C4-2B (cell line): ENCODE data around the gene ALOX15B.

Source experiments
- ZFX ChIP-seq: fragments of 450-650 bp; IDR thresholded peaks from 2 replicates; pipeline ENCODE4 v1.6.1; 2017
- TF ChIP-seq, protein P1 (sequence below): fragments of 450-650 bp; conservative IDR thresholded peaks from 2 replicates; pipeline ENCODE4 v1.5.1; 2017; ENCODE audit warnings: mild to moderate bottlenecking

DNA sequence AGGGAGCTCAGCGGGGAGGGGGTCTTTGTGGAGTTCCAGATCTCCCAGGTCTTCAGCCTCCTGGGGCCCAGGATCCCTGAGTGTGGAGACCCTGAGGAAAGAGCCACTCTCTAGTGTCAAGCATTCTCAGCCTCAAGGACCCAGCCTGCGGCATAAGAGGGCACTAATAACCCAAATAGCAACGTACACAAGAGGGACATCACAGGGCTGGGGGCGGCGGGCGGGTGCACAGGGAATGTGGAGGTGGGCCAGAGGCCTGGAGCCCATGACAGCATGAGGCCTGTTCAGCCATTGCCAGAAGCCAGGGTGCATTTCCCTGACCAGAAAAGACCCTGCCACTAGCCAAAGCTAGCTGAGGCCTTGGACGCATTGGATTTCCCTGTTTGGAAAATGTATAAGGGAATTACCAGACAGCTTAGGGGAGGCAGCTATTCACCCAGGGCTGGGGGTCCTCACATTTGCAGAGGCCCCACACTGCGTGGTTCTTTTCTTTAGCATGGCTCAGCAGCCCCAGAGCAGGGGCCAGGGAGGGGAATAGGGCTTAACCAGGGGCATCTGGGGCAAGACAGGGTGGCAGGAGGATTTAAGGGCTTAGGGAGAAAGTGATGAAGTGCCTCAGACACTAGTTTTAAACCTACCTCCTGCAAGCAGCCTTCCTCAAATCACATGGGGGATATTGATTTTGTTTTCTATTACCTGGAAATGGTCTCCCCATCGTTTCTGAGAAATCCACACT is 13.5 kb upstream of the ALOX15B start:
- TF ChIP-seq, protein P1, sequence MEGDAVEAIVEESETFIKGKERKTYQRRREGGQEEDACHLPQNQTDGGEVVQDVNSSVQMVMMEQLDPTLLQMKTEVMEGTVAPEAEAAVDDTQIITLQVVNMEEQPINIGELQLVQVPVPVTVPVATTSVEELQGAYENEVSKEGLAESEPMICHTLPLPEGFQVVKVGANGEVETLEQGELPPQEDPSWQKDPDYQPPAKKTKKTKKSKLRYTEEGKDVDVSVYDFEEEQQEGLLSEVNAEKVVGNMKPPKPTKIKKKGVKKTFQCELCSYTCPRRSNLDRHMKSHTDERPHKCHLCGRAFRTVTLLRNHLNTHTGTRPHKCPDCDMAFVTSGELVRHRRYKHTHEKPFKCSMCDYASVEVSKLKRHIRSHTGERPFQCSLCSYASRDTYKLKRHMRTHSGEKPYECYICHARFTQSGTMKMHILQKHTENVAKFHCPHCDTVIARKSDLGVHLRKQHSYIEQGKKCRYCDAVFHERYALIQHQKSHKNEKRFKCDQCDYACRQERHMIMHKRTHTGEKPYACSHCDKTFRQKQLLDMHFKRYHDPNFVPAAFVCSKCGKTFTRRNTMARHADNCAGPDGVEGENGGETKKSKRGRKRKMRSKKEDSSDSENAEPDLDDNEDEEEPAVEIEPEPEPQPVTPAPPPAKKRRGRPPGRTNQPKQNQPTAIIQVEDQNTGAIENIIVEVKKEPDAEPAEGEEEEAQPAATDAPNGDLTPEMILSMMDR: no peak
- no peak for TF ChIP-seq ZFX
